NCI-H1694 treated with DMSO at 0.1 percent for 48 hours (cell line): ENCODE data around the gene IL10.

ENCODE experiments used
- DNase-seq: peaks from one replicate; lab custom pipeline; 2025; lab: John Stamatoyannopoulos, UW

The IL10 gene

DNA sequence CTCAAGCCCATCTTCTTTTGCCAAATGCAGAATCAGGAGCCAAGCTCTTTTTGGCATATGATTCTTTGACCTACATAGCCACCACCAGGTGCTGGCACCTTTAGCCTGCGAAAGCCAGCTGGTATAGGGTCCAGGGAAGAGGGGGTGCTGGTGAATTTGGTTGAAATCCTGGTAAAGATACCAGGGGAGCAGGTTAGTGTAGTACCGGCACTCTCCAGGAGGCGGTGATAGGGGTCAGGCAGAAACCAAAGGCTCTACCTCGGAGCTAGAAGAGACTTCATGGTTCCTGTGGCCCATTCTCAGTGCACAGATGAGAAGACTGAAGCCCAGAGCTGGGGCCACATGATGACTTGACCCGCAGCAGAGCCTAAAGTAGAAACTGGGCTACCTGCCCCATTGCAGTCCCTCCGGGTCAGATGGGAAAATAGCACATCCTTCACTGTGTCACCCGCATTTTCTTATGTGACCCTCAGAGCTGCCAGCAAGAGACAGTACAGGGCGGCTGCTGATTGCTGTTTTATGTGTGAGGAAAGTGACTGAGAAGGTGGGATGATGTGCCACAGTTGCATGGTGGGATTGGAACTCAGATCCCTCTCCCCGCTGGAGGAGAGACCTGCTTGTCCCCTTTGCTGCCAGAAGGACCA lies 37.7 kb downstream of the IL10 start:
- peak; percentile 44 for DNase-seq

DNA sequence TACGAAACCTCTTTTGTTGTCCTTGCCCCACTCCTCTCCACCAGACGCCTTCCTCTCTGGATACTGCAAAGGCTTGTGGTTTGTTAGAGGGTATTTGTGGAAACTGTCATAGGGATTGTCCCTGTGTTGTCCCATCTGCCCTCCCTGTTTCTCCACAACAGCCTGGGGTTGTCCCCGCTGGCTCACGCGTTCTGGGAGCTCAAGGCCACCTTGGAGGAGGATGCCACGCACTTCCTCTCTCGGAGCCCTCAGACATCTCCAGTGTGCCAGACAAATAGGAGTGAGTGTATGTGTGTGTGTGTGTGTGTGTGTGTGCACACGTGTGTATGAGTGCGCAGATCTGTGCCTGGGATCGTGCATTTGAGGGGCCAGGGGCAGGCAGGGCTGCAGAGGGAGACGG lies 39.3 kb downstream of the IL10 start:
- DNase-seq, result no peak

DNA sequence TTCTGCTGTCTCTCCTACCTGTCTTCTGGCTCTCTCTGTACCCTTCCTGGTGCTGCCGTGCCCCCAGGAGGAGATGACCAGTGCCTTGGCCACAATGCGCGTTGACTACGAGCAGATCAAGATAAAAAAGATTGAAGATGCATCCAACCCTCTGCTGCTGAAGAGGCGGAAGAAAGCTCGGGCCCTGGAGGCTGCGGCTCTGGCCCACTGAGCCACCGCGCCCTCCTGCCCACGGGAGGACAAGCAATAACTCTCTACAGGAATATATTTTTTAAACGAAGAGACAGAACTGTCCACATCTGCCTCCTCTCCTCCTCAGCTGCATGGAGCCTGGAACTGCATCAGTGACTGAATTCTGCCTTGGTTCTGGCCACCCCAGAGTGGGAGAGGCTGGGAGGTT lies 39.8 kb downstream of the IL10 start:
- no peak for DNase-seq

DNA sequence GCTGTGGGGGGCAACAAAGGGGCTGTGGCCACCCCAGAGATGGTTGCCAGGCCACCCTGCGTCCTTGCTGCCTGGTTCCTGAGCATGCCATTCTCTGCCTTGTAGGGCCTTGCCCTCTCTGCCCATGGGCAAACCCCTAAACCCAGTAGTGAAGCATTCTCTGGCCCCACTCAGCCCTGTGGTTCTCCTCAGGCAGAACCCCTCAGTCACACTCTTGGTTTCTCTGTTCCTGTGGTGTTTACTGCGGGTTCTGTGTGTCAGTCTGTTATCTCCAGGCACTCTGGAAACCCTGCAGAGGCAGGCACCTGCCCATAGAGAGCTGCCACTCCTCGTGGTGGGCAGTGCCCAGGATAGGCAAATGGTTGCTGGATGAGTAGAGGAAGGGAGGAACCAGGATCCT lies 42.8 kb downstream of the IL10 start:
- no peak for DNase-seq

DNA sequence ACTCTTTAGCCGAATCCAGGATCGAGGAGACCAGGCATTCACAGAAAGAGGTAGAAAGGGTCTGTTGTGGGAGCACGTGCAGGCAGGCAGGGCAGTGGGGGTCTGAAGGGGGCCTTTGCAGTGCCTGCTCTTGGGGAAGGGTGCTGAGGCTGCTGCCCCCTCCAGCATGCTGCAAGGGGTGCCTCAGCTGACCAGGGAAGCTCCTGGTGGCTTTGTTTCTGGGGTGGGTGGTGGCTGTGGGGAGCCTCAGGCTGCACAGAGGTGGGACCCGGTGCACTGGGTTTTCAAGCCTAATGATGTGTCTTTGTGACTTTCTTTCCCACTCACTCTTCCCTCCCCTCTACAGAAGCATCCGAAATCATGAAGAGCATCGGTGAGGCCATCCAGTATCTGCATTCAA lies 43.2 kb downstream of the IL10 start:
- no peak for DNase-seq

DNA sequence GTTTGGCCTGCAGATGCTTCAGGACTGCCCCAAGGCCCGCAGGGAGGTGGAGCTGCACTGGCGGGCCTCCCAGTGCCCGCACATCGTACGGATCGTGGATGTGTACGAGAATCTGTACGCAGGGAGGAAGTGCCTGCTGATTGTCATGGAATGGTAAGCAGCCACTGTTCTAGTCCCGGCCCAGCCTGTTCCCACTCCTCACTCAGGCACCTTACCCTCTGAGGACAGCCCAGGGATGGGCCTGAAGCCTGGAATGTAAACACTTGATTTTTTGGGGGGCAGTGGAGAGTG lies 43.7 kb downstream of the IL10 start:
- DNase-seq, result no peak

DNA sequence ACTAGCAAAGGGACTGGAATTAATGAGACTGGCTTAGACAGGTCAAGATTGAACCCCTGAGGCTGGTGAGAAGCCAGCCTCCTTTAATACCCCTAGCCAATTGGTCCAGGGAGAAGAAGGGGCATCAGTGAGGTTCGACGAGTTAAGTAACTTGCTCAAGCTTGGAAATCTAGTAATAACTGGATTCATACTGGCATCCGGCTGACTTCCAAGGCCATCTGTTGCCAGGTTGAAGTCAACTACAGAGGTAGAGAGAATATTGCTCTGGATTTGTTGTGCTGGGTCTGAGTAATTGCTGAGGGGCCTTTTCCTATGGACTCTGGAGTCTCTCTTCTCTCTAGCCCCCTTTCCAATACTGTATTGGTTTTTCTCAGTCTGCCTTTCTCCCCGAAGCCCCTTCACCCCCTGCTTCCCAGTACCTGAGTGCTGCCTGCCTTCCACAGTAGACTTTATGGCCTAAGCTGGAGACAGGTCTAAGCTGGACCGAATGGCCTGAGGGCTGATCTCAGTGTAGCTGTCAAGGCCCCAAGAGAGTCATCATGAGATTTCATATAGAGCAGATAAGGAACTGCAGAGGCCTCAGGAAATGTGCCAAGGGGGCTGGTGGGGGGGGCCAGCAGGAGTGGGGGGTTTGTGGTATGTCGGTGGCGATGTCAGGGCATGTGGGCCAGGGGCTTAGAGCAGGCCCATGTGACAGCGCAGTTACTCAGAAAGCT lies 44.2 kb downstream of the IL10 start:
- DNase-seq, result peak; percentile 14

DNA sequence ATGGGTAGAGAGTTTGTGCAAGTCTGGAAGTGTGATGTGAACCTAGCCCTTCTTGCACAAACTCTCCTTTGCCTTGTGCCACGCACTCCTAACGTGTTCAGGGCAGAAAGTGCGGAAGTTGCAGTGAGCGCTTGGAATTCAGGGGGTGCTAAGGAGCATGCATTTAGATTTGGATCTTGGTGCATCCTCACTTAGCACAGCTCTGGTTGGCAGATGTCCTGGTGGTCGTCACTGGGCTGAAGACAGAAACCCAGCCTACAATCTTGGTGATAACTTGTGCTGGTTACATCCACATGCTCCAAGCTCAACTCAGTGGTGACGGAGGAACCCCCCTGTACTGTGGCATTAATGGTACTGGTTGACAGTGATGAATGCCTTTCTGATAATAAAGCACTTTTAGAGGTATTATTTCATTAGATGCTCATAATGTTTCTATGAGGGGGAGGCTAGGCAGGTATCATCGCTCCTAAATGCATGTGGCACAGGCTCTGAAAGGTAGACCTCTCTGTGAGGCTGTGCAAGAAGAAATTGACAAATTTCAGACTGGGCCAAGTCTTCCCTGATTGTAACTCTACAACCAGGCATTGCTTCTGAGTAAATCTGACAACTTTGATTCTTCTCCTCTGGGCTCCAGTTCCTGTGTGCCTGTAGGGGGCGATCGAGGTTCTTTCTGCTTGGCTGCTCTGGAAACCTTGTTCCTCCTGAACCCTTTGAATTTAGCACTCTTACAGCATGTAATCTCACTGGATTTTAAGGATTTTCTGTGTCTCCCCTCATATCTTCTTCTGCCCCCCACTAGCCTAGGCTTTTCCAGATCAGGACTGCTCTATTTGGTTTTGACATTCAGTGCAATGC lies 47.0 kb downstream of the IL10 start:
- DNase-seq, result peak; percentile 53

DNA sequence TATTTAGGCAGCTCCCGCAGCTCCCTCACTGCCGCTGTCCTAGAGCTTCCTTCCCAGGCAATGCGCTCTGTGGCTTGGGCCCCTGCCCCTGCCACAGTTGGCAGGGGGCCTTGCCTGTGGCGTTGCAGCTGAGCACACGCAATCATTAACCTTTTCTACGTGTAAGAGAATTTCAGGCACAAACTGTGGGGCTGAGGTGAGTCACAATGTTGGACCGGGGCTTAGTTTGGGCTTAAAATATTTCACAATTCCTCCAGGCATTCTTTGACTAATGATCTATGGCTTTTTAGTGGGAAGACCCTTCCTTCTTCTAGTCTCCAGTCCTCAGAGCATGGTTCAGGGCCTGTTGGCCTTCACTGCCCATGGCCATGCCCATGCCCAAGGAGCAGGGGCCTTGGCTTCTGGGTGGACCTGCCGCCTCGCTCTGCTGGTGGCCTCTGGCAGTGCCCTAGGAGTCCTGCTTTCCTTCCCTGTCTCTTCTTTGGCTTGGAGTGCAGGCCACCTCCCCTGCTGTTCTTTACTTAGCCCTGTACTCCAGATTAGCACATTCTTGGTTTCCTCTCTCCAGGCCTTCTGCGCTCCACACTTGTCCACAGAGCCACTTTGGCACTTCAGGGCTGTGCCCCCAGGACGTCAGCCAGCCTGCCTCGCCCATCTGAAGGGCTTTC lies 48.4 kb downstream of the IL10 start:
- DNase-seq, result no peak

DNA sequence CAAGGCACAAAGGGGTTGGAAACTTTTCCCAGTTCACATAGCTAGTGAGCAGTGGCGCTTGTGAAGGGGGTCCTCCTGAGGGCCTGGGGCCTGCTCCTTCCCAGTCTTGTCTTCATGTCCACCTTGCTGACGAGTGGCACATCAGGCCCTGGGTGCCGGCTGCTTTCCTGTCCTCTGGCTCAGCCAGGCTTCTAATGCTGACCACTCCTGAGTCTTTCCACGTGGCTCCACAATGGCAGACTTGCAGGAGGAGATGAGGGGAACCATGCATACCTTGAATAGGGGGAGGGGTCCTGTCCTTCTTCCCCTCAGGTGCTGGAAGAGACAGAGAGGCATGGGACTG lies 48.9 kb downstream of the IL10 start:
- DNase-seq, result no peak

DNA sequence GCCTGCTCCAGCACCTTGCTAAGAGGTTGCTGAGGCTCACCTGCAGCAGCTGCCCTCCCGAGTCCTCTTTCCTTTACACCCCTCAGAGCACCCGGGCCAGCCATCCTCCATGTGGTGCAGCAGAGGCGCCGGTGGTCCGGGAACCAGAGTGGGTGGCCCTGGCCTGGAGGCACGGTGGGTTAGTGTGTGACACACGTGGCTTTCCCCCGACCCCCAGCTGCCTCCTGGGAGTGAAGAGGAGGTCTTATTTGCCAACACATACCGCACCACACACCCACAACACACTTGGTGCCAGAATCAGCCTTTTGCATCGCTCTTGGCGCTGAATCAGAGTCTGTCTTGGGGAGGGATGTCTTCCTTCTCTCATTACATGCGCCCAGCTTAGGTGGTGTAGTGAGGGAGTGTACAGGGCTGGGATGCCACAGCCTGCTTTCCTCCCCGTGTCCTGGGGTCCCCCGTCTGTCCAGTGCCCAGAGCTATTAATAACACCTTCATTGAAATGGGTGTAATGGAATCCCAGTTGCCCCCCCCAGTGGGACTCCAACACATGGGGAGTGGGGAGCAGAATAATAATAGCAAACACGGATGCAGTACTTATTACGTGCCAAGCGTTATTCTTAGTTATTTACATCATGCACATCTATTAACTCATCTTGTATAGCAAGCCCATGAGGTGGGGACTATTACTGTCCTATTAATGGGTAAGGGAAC lies 49.4 kb downstream of the IL10 start:
- DNase-seq, result no peak

DNA sequence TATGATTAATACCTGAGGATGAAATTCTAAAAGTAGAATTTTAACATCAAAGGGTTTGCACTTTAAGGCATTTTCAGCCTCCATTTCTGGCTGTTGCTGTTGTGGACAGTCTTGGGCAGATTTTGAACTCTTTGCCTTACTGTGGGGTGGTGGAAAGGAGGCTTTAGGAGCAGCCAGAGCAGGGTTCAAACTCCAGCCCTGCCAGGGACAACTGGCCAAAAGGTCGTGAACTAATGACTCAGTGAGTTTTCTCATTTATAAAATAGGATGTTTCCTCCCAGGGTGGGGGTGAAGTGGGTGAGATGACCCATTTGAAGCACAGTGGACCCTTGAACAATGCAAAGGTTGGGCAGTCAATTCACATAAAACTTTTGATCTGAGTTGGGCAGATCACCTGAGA lies 50.8 kb downstream of the IL10 start:
- no peak for DNase-seq

DNA sequence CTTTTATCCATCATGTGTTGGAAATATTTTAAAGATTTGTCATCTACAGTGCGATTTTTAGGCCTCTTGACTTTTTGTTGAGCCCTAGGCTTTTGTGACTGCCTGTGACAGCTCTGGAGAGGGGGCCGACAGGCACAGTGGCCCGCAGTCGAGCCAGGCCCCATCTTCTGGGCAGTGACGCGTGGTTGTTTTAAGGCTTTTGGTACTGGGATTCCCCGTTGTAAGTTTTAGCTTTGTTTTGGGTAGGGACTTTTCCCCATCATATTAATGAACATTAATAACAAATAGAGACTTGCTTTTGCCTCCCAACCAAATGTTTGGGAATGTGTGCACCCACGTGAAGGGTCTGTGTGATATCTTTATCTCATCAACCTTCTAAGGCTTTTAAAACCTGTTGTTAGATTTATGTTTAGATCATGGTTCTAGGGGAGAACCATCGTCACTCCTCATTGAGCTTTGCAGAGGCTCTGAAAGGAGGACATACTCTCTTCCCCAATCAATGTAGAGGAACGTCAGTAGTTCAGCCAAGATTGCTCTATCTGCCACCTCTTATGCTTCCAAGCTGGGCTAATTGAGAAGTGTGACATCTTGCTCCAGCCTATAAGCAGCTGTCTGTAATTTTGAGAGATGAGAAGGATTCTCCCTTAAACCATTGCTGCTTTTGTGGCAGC lies 53.0 kb downstream of the IL10 start:
- no peak for DNase-seq

DNA sequence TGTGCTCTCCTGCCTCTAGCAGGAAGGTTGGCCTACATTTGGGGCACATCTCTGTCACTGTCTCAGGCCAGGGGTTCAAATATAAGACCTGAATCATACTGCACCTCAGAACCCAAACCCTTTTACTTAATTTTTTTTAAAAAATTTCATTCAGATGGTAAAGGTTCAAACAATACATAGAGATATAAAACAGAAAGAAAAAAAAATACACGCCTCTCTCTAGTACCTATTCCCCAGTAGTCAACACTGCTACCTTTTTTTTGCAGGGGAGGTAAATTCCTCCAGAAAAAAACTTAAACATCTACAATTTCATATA lies 54.7 kb downstream of the IL10 start:
- no peak for DNase-seq
